Measurements from ENCODE around the gene LYG1.

DNA sequence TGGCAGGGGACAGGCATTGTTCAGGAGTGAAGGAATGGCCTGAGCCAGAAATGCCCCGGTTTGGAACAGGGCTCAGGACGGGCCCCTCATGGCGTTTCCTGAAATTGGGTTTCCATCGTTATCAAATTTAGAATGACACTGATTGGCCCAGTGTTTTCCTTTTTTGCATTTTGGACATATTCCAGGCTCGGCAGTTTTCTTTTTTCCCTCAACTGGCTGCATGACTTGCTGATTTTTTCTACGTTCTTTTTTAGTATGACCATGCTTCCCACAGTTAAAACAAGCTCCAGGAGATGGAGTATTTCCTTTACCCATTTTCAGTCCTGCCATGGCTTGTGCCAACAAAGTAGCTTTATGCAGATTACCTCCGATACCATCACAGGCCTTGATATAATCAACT lies 25.1 kb downstream of the LYG1 start:
- TF ChIP-seq, protein P1, sequence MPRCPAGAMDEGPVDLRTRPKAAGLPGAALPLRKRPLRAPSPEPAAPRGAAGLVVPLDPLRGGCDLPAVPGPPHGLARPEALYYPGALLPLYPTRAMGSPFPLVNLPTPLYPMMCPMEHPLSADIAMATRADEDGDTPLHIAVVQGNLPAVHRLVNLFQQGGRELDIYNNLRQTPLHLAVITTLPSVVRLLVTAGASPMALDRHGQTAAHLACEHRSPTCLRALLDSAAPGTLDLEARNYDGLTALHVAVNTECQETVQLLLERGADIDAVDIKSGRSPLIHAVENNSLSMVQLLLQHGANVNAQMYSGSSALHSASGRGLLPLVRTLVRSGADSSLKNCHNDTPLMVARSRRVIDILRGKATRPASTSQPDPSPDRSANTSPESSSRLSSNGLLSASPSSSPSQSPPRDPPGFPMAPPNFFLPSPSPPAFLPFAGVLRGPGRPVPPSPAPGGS (CRISPR knock-in tag; IDR thresholded peaks at IDR 0.05): no peak
- TF ChIP-seq, protein P2, sequence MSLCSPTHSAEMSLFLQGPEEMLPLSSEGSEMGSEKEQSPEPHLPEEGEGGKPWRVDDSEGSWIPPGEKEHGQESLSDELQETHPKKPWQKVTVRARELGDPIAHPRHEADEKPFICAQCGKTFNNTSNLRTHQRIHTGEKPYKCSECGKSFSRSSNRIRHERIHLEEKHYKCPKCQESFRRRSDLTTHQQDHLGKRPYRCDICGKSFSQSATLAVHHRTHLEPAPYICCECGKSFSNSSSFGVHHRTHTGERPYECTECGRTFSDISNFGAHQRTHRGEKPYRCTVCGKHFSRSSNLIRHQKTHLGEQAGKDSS (CRISPR knock-in tag; IDR thresholded peaks at IDR 0.05; ENCODE audit: borderline replicate concordance, low read depth): no peak
- no peak for TF ChIP-seq NCOA5 (CRISPR knock-in tag; IDR thresholded peaks at IDR 0.05)
- no peak for TF ChIP-seq RFX3 (CRISPR knock-in tag; IDR thresholded peaks at IDR 0.05)
- no peak for TF ChIP-seq ZNF460 (CRISPR knock-in tag; IDR thresholded peaks at IDR 0.05; ENCODE audit: borderline replicate concordance)
